ENCODE measurements around the gene BCHE. TPM values are rescaled to one million over a fixed set of nuclear protein-coding genes. Genes with fewer than 3 reads are reported as not detected.

BCHE gene
- total RNA-seq, result not detected

- ChIA-PET CTCF (no interaction called here), POLR2A (no interaction called here)
- Mint-ChIP-seq H3K36me3 (ENCODE audit: low read depth) (no peaks in the 10 kb centered on the region), H3K9me3 (ENCODE audit: low read depth) (peaks cover 2% of the 10 kb centered on the region), H3K27ac (no peak within 1 kb of the TSS), H3K4me1 (no peaks in the 10 kb centered on the region), H3K27me3 (no peaks in the 10 kb centered on the region), H3K4me3 (no peak within 1 kb of the TSS)
- intact Hi-C loops (cut with DNase I, micrococcal nuclease), result no loop called here
- DNase-seq (no peak), ATAC-seq (no peak)
These were observed at the start of gene BCHE for GRCh38 chr3:165837058-165837525. Gene BCHE, minus strand, starts transcription at chr3:165837423. Its CDS starts 6,390 bp downstream, at chr3:165831033.

GRCh38 chr3:165885558-165886270 lies 48.5 kb upstream of the BCHE start:
- intact Hi-C loops (cut with DNase I, micrococcal nuclease), result no loop called here
- no peaks in the 10 kb centered on the region for H3K4me1 Mint-ChIP-seq
- ChIA-PET POLR2A (interaction anchor here (0.6 kb wide), 1 partner anchor 246 kb away, joined by 5 read pairs; no protein-coding TSS in a partner anchor), CTCF (no interaction called here)
- H3K9me3 Mint-ChIP-seq (ENCODE audit: low read depth), result peaks cover 3% of the 10 kb centered on the region
- no peaks in the 10 kb centered on the region for H3K36me3 Mint-ChIP-seq (ENCODE audit: low read depth)
- DNase-seq (no peak), ATAC-seq (no peak)
- no peaks in the 10 kb centered on the region for H3K27me3 Mint-ChIP-seq
- H3K27ac Mint-ChIP-seq, result no peak overlapping the region
- no peak overlapping the region for H3K4me3 Mint-ChIP-seq

GRCh38 chr3:165884518-165884917 lies 47.3 kb upstream of the BCHE start:
- no peak for DNase-seq
- no peaks in the 10 kb centered on the region for H3K4me1 Mint-ChIP-seq
- POLR2A ChIA-PET, result no interaction called here
- no peak overlapping the region for H3K27ac Mint-ChIP-seq
- CTCF ChIA-PET, result no interaction called here
- no peak overlapping the region for H3K4me3 Mint-ChIP-seq
- peaks cover 3% of the 10 kb centered on the region for H3K9me3 Mint-ChIP-seq (ENCODE audit: low read depth)
- no peak for ATAC-seq
- intact Hi-C loops (cut with DNase I, micrococcal nuclease), result no loop called here
- H3K27me3 Mint-ChIP-seq, result no peaks in the 10 kb centered on the region
- H3K36me3 Mint-ChIP-seq (ENCODE audit: low read depth), result no peaks in the 10 kb centered on the region

- no peak overlapping the region for H3K4me3 Mint-ChIP-seq
- no peak for DNase-seq
- POLR2A ChIA-PET, result no interaction called here
- no peaks in the 10 kb centered on the region for H3K4me1 Mint-ChIP-seq
- no peak for ATAC-seq
- CTCF ChIA-PET, result no interaction called here
- H3K9me3 Mint-ChIP-seq (ENCODE audit: low read depth), result peaks cover 3% of the 10 kb centered on the region
- intact Hi-C loops (cut with DNase I, micrococcal nuclease), result no loop called here
- H3K27me3 Mint-ChIP-seq, result no peaks in the 10 kb centered on the region
- no peaks in the 10 kb centered on the region for H3K36me3 Mint-ChIP-seq (ENCODE audit: low read depth)
- no peak overlapping the region for H3K27ac Mint-ChIP-seq
These were observed 46.7 kb upstream of the BCHE start for GRCh38 chr3:165883863-165884478.

GRCh38 chr3:165883117-165883516 lies 45.9 kb upstream of the BCHE start:
- ATAC-seq, result no peak
- ChIA-PET CTCF (no interaction called here), POLR2A (no interaction called here)
- DNase-seq, result no peak
- intact Hi-C loops (cut with DNase I, micrococcal nuclease), result no loop called here
- Mint-ChIP-seq H3K4me1 (no peaks in the 10 kb centered on the region), H3K4me3 (no peak overlapping the region), H3K27me3 (no peaks in the 10 kb centered on the region), H3K27ac (no peak overlapping the region), H3K36me3 (ENCODE audit: low read depth) (no peaks in the 10 kb centered on the region), H3K9me3 (ENCODE audit: low read depth) (peaks cover 3% of the 10 kb centered on the region)

GRCh38 chr3:165875644-165876043 lies 38.4 kb upstream of the BCHE start:
- intact Hi-C loops (cut with DNase I, micrococcal nuclease), result no loop called here
- H3K36me3 Mint-ChIP-seq (ENCODE audit: low read depth), result no peaks in the 10 kb centered on the region
- H3K27me3 Mint-ChIP-seq, result no peaks in the 10 kb centered on the region
- peaks cover 2% of the 10 kb centered on the region for H3K9me3 Mint-ChIP-seq (ENCODE audit: low read depth)
- ATAC-seq (no peak), DNase-seq (no peak)
- ChIA-PET CTCF (no interaction called here), POLR2A (no interaction called here)
- H3K27ac Mint-ChIP-seq, result no peak overlapping the region
- H3K4me3 Mint-ChIP-seq, result no peak overlapping the region
- H3K4me1 Mint-ChIP-seq, result no peaks in the 10 kb centered on the region

GRCh38 chr3:165874663-165875489 lies 37.7 kb upstream of the BCHE start:
- no peaks in the 10 kb centered on the region for H3K4me1 Mint-ChIP-seq
- CTCF ChIA-PET, result interaction anchor here (0.6 kb wide), 1 partner anchor 1343 kb away, joined by 3 read pairs; no protein-coding TSS in a partner anchor
- peaks cover 8% of the 10 kb centered on the region for H3K9me3 Mint-ChIP-seq (ENCODE audit: low read depth)
- ATAC-seq (no peak), DNase-seq (no peak)
- no peaks in the 10 kb centered on the region for H3K36me3 Mint-ChIP-seq (ENCODE audit: low read depth)
- intact Hi-C loops (cut with DNase I, micrococcal nuclease), result no loop called here
- POLR2A ChIA-PET, result no interaction called here
- no peak overlapping the region for H3K4me3 Mint-ChIP-seq
- H3K27ac Mint-ChIP-seq, result no peak overlapping the region
- no peaks in the 10 kb centered on the region for H3K27me3 Mint-ChIP-seq

- ChIA-PET POLR2A (no interaction called here), CTCF (interaction anchor here (0.6 kb wide), 1 partner anchor 13 kb away, joined by 3 read pairs; no protein-coding TSS in a partner anchor)
- intact Hi-C loops (cut with DNase I, micrococcal nuclease), result no loop called here
- Mint-ChIP-seq H3K4me3 (no peak overlapping the region), H3K4me1 (no peaks in the 10 kb centered on the region), H3K27me3 (no peaks in the 10 kb centered on the region), H3K9me3 (ENCODE audit: low read depth) (peaks cover 12% of the 10 kb centered on the region), H3K27ac (no peak overlapping the region), H3K36me3 (ENCODE audit: low read depth) (no peaks in the 10 kb centered on the region)
- ATAC-seq, result no peak
- DNase-seq, result no peak
These were observed 30.9 kb upstream of the BCHE start for GRCh38 chr3:165868088-165868487.

- no peaks in the 10 kb centered on the region for H3K4me1 Mint-ChIP-seq
- POLR2A ChIA-PET, result no interaction called here
- intact Hi-C loops (cut with DNase I, micrococcal nuclease), result no loop called here
- no peak overlapping the region for H3K4me3 Mint-ChIP-seq
- no peak overlapping the region for H3K27ac Mint-ChIP-seq
- H3K27me3 Mint-ChIP-seq, result no peaks in the 10 kb centered on the region
- no peak for ATAC-seq
- no peaks in the 10 kb centered on the region for H3K9me3 Mint-ChIP-seq (ENCODE audit: low read depth)
- DNase-seq, result no peak
- no peaks in the 10 kb centered on the region for H3K36me3 Mint-ChIP-seq (ENCODE audit: low read depth)
- CTCF ChIA-PET, result no interaction called here
These were observed 21.8 kb upstream of the BCHE start for GRCh38 chr3:165859061-165859460.

- Mint-ChIP-seq H3K27ac (no peak overlapping the region), H3K9me3 (ENCODE audit: low read depth) (no peaks in the 10 kb centered on the region), H3K4me3 (no peak overlapping the region), H3K36me3 (ENCODE audit: low read depth) (no peaks in the 10 kb centered on the region), H3K4me1 (no peaks in the 10 kb centered on the region), H3K27me3 (no peaks in the 10 kb centered on the region)
- intact Hi-C loops (cut with DNase I, micrococcal nuclease), result loop anchor here in 1 of 2 experiments (2.0 kb wide), 1 partner anchor 1495 kb away; no protein-coding TSS in a partner anchor
- POLR2A ChIA-PET, result no interaction called here
- ATAC-seq (no peak), DNase-seq (no peak)
- CTCF ChIA-PET, result interaction anchor here (0.6 to 0.7 kb wide), 2 partner anchors 13 to 798 kb away, joined by 3 read pairs; no protein-coding TSS in a partner anchor
These were observed 18.4 kb upstream of the BCHE start for GRCh38 chr3:165855581-165855980.

- Mint-ChIP-seq H3K27ac (no peak overlapping the region), H3K36me3 (ENCODE audit: low read depth) (no peaks in the 10 kb centered on the region), H3K4me3 (no peak overlapping the region), H3K9me3 (ENCODE audit: low read depth) (no peaks in the 10 kb centered on the region), H3K27me3 (no peaks in the 10 kb centered on the region), H3K4me1 (no peaks in the 10 kb centered on the region)
- ChIA-PET POLR2A (no interaction called here), CTCF (interaction anchor here (0.6 to 1.0 kb wide), 4 partner anchors 9 to 35 kb away, joined by 3 to 5 read pairs (median 4); no protein-coding TSS in a partner anchor)
- no peak for DNase-seq
- ATAC-seq, result no peak
- intact Hi-C loops (cut with DNase I, micrococcal nuclease), result loop anchor here in 1 of 2 experiments (2.0 kb wide), 1 partner anchor 1496 kb away; no protein-coding TSS in a partner anchor
These were observed 17.5 kb upstream of the BCHE start for GRCh38 chr3:165854696-165855095.
